Measurements from ENCODE around the gene MGAT4C. TPM values are rescaled to one million over a fixed set of nuclear protein-coding genes. Genes with fewer than 3 reads are reported as not detected.

MGAT4C gene
- total RNA-seq, 2 donors from 2014 or later = not detected

DNA sequence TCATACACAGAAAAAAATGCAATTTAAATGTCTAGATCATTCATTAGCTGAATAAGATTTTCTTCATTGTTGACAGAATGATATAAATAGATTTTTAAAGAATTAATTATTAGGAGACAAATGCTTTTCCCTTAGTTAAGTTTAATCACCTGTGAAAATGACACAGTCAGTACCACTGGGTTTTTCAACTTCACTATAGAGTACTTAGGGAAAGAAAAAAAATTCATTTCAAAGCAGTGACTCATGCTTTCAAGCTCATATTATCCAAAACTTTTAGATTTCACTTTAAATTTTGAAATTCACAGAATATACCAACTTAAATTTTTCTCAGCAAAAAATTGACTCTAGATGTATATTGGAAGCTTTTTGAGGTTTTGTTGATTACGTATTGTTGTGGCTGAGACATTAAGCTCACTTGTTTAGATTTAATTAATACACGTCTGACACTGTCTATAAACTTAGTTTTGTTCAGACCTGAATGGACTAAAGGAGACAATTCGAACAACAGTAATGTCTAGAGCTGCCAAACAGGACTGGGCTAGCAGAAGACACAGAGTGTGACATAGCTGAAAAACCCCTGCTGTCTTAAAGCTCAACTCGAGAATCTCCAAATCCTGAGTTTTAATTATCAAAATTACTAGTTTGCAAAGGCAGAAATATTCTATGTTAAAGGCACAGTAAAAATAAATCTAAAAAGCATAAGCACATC, 1.6 kb downstream of the MGAT4C start:
- DNase-seq = no peak
- H3K4me3 Mint-ChIP-seq = no peak overlapping the region
- ATAC-seq = no peak

DNA sequence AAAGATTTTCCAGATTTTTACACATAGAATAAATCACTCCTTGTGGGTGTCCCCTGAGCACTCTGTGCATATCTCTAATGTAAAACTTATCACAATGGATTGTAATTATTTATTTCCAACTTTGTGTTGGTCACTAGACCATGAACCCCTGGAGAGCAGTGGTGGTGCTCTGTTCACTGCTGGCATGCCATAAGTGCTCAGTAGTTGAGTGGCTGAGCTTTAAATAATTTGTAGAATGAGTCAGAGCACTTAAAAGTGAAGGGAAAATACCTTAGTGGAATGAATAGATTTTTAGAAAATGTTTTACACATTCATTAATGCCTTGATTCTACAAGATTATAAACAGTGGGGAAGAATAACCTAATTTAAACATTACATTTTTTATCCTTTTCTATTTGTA, 6.3 kb downstream of the MGAT4C start:
- Mint-ChIP-seq H3K36me3 (ENCODE audit: low read depth) (no peaks in the 10 kb centered on the region), H3K27me3 (no peaks in the 10 kb centered on the region), H3K4me3 (no peak overlapping the region), H3K27ac (no peak overlapping the region), H3K4me1 (no peaks in the 10 kb centered on the region)
- no peak for ATAC-seq
- DNase-seq = no peak
- H3K9me3 ChIP-seq (ENCODE audit: control insufficient read depth, low read length, poor library complexity, severe bottlenecking) = no peaks in the 10 kb centered on the region

More for the DNA sequence above, 1.6 kb downstream of the MGAT4C start:
- Mint-ChIP-seq H3K27ac (no peak overlapping the region), H3K27me3 (no peaks in the 10 kb centered on the region), H3K36me3 (ENCODE audit: low read depth) (no peaks in the 10 kb centered on the region), H3K4me1 (no peaks in the 10 kb centered on the region)
- H3K9me3 ChIP-seq (ENCODE audit: control insufficient read depth, low read length, poor library complexity, severe bottlenecking) = no peaks in the 10 kb centered on the region

DNA sequence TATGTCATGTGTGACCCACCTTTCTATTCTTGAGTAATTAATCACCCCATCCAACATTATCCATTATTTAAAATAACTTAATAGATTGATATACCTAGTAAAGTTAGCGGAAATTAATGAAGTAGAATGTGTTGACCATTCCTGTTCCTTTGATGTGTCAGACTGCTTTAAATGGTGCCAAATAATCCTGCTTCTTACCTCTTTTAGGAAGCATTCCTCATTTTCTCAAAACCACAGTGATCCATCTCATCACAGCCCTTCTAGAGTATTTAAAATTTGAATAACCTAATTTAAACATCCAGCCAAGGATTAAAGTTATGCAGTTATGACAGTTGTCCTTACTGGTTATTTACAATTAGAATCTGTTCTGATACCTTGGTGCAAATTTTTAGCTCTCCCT, 6.9 kb downstream of the MGAT4C start:
- no peak for DNase-seq
- Mint-ChIP-seq H3K27ac (no peak overlapping the region), H3K36me3 (ENCODE audit: low read depth) (no peaks in the 10 kb centered on the region), H3K4me1 (no peaks in the 10 kb centered on the region), H3K27me3 (no peaks in the 10 kb centered on the region), H3K4me3 (no peak overlapping the region)
- no peak for ATAC-seq
- H3K9me3 ChIP-seq (ENCODE audit: control insufficient read depth, low read length, poor library complexity, severe bottlenecking) = no peaks in the 10 kb centered on the region

DNA sequence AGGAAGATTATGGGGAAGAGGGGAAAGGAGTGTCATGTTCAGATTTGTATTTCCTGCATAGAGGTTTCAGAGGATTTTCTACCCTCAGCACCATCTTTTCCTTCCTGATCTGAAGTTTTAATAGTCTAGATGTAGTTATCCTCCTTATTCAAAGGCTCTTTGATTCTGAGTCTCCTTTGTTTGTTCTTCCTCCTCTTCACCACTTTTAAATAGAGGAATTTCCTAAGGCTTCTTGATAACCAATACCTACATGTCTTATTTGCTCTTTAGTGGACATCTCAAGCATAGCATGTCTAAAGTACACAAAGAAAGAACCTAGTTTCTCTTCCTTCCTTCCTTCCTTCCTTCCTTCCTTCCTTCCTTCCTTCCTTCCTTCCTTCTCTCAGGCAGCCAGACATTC, 8.3 kb downstream of the MGAT4C start:
- H3K36me3 Mint-ChIP-seq (ENCODE audit: low read depth) = no peaks in the 10 kb centered on the region
- no peak for ATAC-seq
- no peaks in the 10 kb centered on the region for H3K4me1 Mint-ChIP-seq
- H3K4me3 Mint-ChIP-seq = no peak overlapping the region
- DNase-seq = no peak
- H3K27ac Mint-ChIP-seq = no peak overlapping the region
- H3K27me3 Mint-ChIP-seq = no peaks in the 10 kb centered on the region
- H3K9me3 ChIP-seq (ENCODE audit: control insufficient read depth, low read length, poor library complexity, severe bottlenecking) = no peaks in the 10 kb centered on the region

DNA sequence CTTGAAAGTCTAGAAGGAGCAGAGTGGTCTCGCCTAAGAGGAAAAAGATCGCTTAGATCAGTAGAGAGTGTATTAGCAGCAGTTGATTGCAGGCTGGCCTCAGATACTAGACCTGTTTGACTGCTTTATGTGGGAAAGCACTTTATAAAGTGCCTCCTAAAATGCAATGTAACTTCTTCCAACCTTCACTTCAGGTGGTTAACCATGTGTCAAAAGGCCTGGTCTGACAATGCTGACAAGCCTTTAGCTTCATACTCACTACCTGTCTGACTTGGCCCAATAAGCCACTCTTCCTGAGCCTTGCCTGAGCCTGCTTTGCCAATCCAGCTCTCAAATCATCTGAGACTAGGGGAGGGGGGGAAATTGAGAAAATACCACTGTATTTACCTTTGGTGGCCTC, 14.6 kb downstream of the MGAT4C start:
- ATAC-seq = no peak

DNA sequence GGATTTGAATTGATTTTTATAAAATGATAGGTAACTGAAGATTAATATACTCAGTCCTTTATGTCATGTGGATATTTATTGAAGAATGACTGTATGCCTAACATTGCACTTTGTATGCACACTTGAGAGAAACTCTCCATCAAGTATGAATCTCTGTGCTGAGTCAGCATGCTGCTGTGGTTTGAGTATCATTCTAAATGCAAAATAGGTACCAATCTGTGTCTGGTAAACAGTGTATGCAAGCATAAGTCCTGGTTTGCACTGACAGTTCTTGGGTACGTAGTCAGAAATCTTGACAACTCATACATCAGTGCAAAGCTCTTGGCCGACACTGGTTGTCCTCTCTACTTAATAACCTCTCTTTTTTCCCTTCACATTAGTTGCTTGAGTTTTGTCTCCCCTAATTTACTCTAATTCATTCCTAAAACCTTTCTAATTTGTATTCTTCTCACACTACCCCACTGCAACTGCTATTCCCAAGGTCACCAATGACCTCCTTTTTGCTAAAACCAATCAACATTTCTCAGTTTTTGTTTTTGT, 21.8 kb downstream of the MGAT4C start:
- DNase-seq (no peak), ATAC-seq (no peak)
- no peaks in the 10 kb centered on the region for H3K36me3 Mint-ChIP-seq (ENCODE audit: low read depth)
- H3K4me1 Mint-ChIP-seq = no peaks in the 10 kb centered on the region
- H3K4me3 Mint-ChIP-seq = no peak overlapping the region
- no peak overlapping the region for H3K27ac Mint-ChIP-seq
- H3K9me3 ChIP-seq (ENCODE audit: control insufficient read depth, low read length, poor library complexity, severe bottlenecking) = no peaks in the 10 kb centered on the region
- H3K27me3 Mint-ChIP-seq = no peaks in the 10 kb centered on the region

More for the DNA sequence above, 14.6 kb downstream of the MGAT4C start:
- Mint-ChIP-seq H3K4me3 (no peak overlapping the region), H3K27ac (no peak overlapping the region), H3K4me1 (no peaks in the 10 kb centered on the region), H3K27me3 (no peaks in the 10 kb centered on the region), H3K36me3 (ENCODE audit: low read depth) (no peaks in the 10 kb centered on the region)
- no peak for DNase-seq
- H3K9me3 ChIP-seq (ENCODE audit: control insufficient read depth, low read length, poor library complexity, severe bottlenecking) = no peaks in the 10 kb centered on the region

DNA sequence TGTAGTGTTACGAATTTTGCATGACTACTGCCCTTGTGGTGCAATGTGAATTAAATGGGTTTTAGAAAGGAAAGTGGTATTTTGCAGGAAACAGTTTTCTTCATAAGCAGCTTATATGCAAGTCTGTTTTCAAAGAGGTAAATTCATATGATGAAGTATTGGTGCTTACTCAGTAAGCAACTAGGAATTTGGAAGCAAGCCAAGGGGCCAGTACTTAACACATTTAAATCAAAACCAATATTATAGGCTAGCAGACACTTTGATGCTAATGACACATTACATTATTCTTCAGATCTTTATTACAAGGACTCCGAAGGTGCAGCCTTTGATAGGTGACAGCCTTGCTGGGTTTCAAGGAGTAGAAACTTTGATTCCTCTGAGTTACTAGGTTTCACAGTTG, 23.1 kb downstream of the MGAT4C start:
- no peak overlapping the region for H3K27ac Mint-ChIP-seq
- H3K36me3 Mint-ChIP-seq (ENCODE audit: low read depth) = no peaks in the 10 kb centered on the region

DNA sequence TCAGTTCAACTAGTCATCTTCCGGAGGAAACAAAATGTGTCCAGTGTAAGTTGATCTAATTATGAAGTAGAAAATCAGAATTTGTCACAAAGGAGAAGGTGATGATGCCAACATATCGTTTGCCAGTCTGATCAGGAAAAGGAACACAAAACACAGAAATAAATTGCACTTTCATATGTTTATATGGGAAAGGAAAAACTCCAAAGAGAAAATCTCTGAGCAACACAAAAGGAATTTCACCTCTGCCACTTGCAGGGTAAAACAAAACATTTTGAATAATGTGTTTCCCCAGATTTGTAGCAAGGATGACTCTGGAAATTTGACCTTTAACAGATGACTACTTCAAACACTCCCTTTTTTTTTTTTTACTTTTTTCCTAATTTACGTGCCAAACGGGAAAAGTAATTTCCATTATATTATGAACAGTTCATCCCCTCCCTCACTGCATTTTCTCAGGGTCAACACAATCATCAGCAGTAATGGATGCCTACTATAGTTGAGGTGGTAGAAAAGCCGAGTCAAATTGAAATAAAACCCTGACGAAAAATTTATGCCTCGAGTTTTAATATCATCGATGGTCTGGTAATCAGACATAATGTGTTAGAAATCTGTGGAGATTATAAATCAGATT, 25.6 kb downstream of the MGAT4C start:
- Mint-ChIP-seq H3K36me3 (ENCODE audit: low read depth) (no peaks in the 10 kb centered on the region), H3K27me3 (no peaks in the 10 kb centered on the region), H3K4me3 (no peak overlapping the region), H3K27ac (no peak overlapping the region), H3K4me1 (no peaks in the 10 kb centered on the region)
- H3K9me3 ChIP-seq (ENCODE audit: control insufficient read depth, low read length, poor library complexity, severe bottlenecking) = no peaks in the 10 kb centered on the region
- DNase-seq (no peak), ATAC-seq (no peak)

More for the DNA sequence above, 23.1 kb downstream of the MGAT4C start:
- Mint-ChIP-seq H3K27me3 (no peaks in the 10 kb centered on the region), H3K4me1 (no peaks in the 10 kb centered on the region), H3K4me3 (no peak overlapping the region)
- H3K9me3 ChIP-seq (ENCODE audit: control insufficient read depth, low read length, poor library complexity, severe bottlenecking) = no peaks in the 10 kb centered on the region
- DNase-seq (no peak), ATAC-seq (no peak)

DNA sequence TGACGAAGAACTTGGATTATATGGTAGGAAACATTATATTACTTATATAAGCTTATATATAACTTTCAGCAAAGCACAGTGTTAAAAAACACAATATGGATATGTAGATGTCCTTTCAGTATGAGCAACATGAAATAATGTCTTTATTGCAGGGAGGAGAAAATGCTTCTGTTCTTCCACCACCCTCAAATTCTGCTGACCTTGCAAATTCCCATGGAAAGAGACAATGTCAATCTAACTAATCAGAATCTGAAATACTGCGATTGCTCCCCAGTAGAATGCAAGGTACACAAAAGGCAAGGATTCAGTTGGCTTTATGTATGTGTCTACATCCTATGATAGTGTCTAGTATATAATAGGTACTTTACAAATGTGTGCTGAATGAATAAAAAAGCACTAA, 26.4 kb downstream of the MGAT4C start:
- DNase-seq (no peak), ATAC-seq (no peak)
- Mint-ChIP-seq H3K4me3 (no peak overlapping the region), H3K4me1 (no peaks in the 10 kb centered on the region), H3K36me3 (ENCODE audit: low read depth) (no peaks in the 10 kb centered on the region), H3K27ac (no peak overlapping the region), H3K27me3 (no peaks in the 10 kb centered on the region)
- no peaks in the 10 kb centered on the region for H3K9me3 ChIP-seq (ENCODE audit: control insufficient read depth, low read length, poor library complexity, severe bottlenecking)

DNA sequence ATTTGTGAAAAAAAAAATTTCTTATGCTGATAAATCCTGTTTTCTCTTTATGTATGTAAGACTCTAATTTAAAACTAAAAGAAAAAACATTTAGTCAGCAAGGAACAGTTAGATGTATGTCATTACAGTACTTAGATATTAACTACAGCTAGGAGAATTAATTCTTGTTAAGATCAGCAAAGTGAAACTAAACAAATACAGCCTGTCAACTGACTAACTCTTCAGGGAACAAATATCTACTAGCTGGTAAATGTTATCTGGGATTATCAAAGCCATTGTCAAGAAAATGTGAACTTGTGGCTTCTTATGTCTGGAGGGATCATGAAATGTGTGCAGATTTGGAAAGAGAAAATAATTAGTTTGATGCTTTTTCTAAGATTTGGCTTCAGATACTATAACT, 27.5 kb downstream of the MGAT4C start:
- DNase-seq (no peak), ATAC-seq (no peak)
- no peaks in the 10 kb centered on the region for H3K9me3 ChIP-seq (ENCODE audit: control insufficient read depth, low read length, poor library complexity, severe bottlenecking)
- Mint-ChIP-seq H3K27me3 (no peaks in the 10 kb centered on the region), H3K4me1 (no peaks in the 10 kb centered on the region), H3K36me3 (ENCODE audit: low read depth) (no peaks in the 10 kb centered on the region), H3K4me3 (no peak overlapping the region), H3K27ac (no peak overlapping the region)

DNA sequence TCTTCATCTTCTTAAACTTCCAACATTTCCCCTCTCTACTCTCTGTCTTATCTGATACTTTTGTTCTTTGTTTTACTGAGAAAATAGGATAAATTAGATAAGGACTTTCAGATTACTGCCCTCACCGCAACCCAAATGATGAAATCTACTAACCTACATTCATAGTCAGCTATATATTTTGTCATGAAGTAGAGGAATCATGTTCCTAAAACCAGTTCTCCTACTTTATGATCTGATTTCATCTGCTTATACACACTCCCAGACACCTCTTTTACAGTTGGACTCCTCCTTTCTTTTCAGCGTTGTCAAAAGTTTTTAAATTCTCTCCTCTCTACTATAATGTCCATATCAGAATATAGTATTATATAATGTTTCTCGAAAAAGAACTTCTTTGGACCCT, 29.7 kb downstream of the MGAT4C start:
- no peak overlapping the region for H3K27ac Mint-ChIP-seq
- no peaks in the 10 kb centered on the region for H3K27me3 Mint-ChIP-seq
- H3K4me1 Mint-ChIP-seq = no peaks in the 10 kb centered on the region
- H3K36me3 Mint-ChIP-seq (ENCODE audit: low read depth) = no peaks in the 10 kb centered on the region
- ATAC-seq = no peak
- H3K4me3 Mint-ChIP-seq = no peak overlapping the region
- DNase-seq = no peak
- H3K9me3 ChIP-seq (ENCODE audit: control insufficient read depth, low read length, poor library complexity, severe bottlenecking) = no peaks in the 10 kb centered on the region

DNA sequence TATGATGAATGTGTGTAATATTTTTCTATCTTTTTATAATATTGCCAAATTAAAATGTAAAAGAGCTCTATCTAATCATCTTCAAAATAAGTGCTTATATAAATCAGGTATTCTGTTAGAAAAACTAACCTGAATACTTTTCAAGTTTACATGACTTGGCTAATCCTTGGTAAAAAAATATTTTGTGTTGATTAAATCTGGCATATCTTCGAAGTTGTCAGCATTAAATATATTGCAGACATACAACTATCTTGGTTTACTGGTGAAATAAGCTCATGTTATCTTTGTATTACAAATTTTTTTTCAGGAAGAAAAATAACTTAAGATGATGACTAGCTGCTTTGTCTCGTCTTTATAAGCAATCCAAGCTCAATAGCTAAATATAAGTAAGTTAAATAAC, 39.6 kb downstream of the MGAT4C start:
- Mint-ChIP-seq H3K27ac (no peak overlapping the region), H3K4me1 (no peaks in the 10 kb centered on the region), H3K36me3 (ENCODE audit: low read depth) (no peaks in the 10 kb centered on the region), H3K27me3 (no peaks in the 10 kb centered on the region), H3K4me3 (no peak overlapping the region)
- no peak for ATAC-seq
- no peaks in the 10 kb centered on the region for H3K9me3 ChIP-seq (ENCODE audit: control insufficient read depth, low read length, poor library complexity, severe bottlenecking)
- no peak for DNase-seq

DNA sequence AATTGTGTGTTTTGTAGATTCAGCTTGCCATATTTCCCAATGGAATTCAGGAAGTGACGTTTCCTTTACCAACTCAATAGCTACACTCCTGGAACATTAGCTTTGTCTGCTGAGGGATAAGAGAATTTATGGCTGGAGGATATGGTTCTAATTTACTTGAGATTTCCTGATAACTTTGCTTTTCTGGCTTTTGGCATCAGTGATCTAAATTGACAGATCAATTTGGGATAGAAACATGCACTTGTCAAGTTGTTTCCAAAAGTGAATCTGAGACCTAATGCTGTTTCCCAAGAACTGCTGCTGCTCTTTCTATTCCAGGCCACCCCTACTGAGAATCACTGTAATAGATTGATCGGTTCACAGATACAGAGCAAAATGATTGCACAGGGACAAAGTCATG, 43.2 kb downstream of the MGAT4C start:
- H3K4me1 Mint-ChIP-seq = no peaks in the 10 kb centered on the region
- H3K9me3 ChIP-seq (ENCODE audit: control insufficient read depth, low read length, poor library complexity, severe bottlenecking) = no peaks in the 10 kb centered on the region
- DNase-seq (no peak), ATAC-seq (no peak)
- H3K27me3 Mint-ChIP-seq = no peaks in the 10 kb centered on the region
- no peak overlapping the region for H3K4me3 Mint-ChIP-seq
- H3K36me3 Mint-ChIP-seq (ENCODE audit: low read depth) = no peaks in the 10 kb centered on the region
- H3K27ac Mint-ChIP-seq = no peak overlapping the region
